GM23248 (cell line): ENCODE measurements around the gene DLG4. TPM values are rescaled to one million over a fixed set of nuclear protein-coding genes. Genes with fewer than 3 reads are reported as not detected.
A peak's percentile ranks its signal among the peaks of the same experiment; 100 is the strongest.

ENCODE experiments used
- DNase-seq: peaks from one replicate; pipeline ENCODE4 v3.0.0-alpha.2; 2015
- H2AFZ ChIP-seq: fragments of 200-600 bp; sonication (generic); 2 replicates; pipeline ENCODE4 v1.6.1; 2016; ENCODE audit warnings: antibody characterized with exemption
- H3F3A ChIP-seq: fragments of 200-600 bp; sonication (generic); 2 replicates; pipeline ENCODE4 v1.6.1; 2016; ENCODE audit warnings: mild to moderate bottlenecking, antibody characterized with exemption, mixed run types; ENCODE audit not compliant: insufficient read depth
- H3K27ac ChIP-seq: fragments of 200-600 bp; sonication (generic); 2 replicates; pipeline ENCODE4 v1.5.1; 2016; ENCODE audit warnings: mild to moderate bottlenecking
- H3K27me3 ChIP-seq: fragments of 200-600 bp; sonication (generic); replicated peaks from 2 replicates; pipeline ENCODE4 v1.6.1; 2016; ENCODE audit warnings: mild to moderate bottlenecking; ENCODE audit not compliant: insufficient read depth
- H3K36me3 ChIP-seq: fragments of 200-600 bp; sonication (generic); 2 replicates; pipeline ENCODE4 v1.6.1; 2016; ENCODE audit warnings: low read depth, mild to moderate bottlenecking
- H3K4me1 ChIP-seq: fragments of 200-600 bp; sonication (generic); 2 replicates; pipeline ENCODE4 v1.6.1; 2016; ENCODE audit warnings: mild to moderate bottlenecking; ENCODE audit not compliant: insufficient read depth
- H3K4me2 ChIP-seq: fragments of 200-600 bp; sonication (generic); one replicate; pipeline ENCODE4 v1.6.1; 2016; ENCODE audit warnings: mild to moderate bottlenecking; ENCODE audit not compliant: unreplicated experiment
- H3K4me3 ChIP-seq: fragments of 200-600 bp; sonication (generic); 2 replicates; pipeline ENCODE4 v1.5.1; 2016; ENCODE audit warnings: mild to moderate bottlenecking
- H3K79me2 ChIP-seq: fragments of 200-600 bp; sonication (generic); 2 replicates; pipeline ENCODE4 v1.6.1; 2016; ENCODE audit warnings: mild to moderate bottlenecking; ENCODE audit not compliant: insufficient read depth
- H3K9ac ChIP-seq: fragments of 200-600 bp; sonication (generic); 2 replicates; pipeline ENCODE4 v1.6.1; 2016; ENCODE audit warnings: mild to moderate bottlenecking
- H3K9me2 ChIP-seq: fragments of 200-600 bp; sonication (generic); 2 replicates; pipeline ENCODE4 v1.6.1; 2016; ENCODE audit warnings: mixed run types, mild to moderate bottlenecking, moderate library complexity; ENCODE audit not compliant: insufficient read depth
- H3K9me3 ChIP-seq: fragments of 200-600 bp; sonication (generic); one replicate; pipeline ENCODE4 v1.6.1; 2017; ENCODE audit warnings: low read depth
- H4K20me1 ChIP-seq: fragments of 200-600 bp; sonication (generic); 2 replicates; pipeline ENCODE4 v1.6.0; 2016; ENCODE audit not compliant: insufficient read depth
- EZH2 ChIP-seq: fragments of 200-600 bp; sonication (generic); IDR thresholded peaks from 2 replicates; pipeline ENCODE4 v1.6.1; 2018; ENCODE audit warnings: antibody characterized with exemption, mild to moderate bottlenecking; ENCODE audit not compliant: insufficient read depth, poor library complexity, severe bottlenecking
- EZH2phosphoT487 ChIP-seq: fragments of 200-600 bp; sonication (generic); IDR thresholded peaks from 2 replicates; pipeline ENCODE4 v1.6.1; 2018; ENCODE audit warnings: antibody characterized with exemption, moderate library complexity, mild to moderate bottlenecking, low read depth; ENCODE audit not compliant: insufficient read depth
- WGBS, 2 experiments: methylation state at CpG; one replicate each; pipeline ENCODE4 v1.1.6; 2015 to 2017; ENCODE audit warnings: low lambda C conversion rate in 2 of 2, low coverage in 1 of 2; ENCODE audit errors: missing lambda C conversion rate in 2 of 2; 5-methylcytosine and 5-hydroxymethylcytosine counted together
- in situ Hi-C: fragments of 300-500 bp; cut with MboI; formaldehyde crosslinking; loops from 2 replicates; pipeline ENCODE4 v1.15.0; 2020
- polyA plus RNA-seq: library from polyadenylated mRNA; unstranded; fragments of >200 nt; fragmentation: Nextera tagmentation; extraction: Ambion mirVana; gene quantifications from 2 replicates; pipeline ENCODE4 v1.2.1, GENCODE V29; 2016
- total RNA-seq: library from RNA; depleted of rRNA; stranded (reverse); fragments of >200 nt; shearing (Covaris generic); gene quantifications from 2 replicates; pipeline ENCODE4 v1.2.3, GENCODE V29; 2014

Gene DLG4
- total and polyA plus RNA-seq, 2 experiments from 2014 or later, result 1.3 to 13.1 TPM

- H3K4me2 ChIP-seq, result peak overlapping the region; percentile 94
- peak overlapping the region; percentile 97 for H3K4me3 ChIP-seq
- no peaks in the 10 kb centered on the region for H3K9me3 ChIP-seq
- H3K4me1 ChIP-seq, result peaks cover 13% of the 10 kb centered on the region
- no peaks in the 10 kb centered on the region for H3K27me3 ChIP-seq
- WGBS, 2 experiments, result 80 to 81% methylated on average over 5 of the region's 5 CpGs
- no peaks in the 10 kb centered on the region for H3K9me2 ChIP-seq
- peak overlapping the region; percentile 89 for H2AFZ ChIP-seq
- TF ChIP-seq EZH2 (no peak), EZH2phosphoT487 (no peak)
- H3F3A ChIP-seq, result peaks cover 4% of the 10 kb centered on the region; the same call in 1 of the 2 replicates
- H3K79me2 ChIP-seq, result peaks cover 63% of the 10 kb centered on the region
- H3K36me3 ChIP-seq, result peaks cover 22% of the 10 kb centered on the region
- H3K9ac ChIP-seq, result peak overlapping the region; percentile 96
- H3K27ac ChIP-seq, result peak overlapping the region; percentile 99
- H4K20me1 ChIP-seq, result no peaks in the 10 kb centered on the region
- in situ Hi-C loops, result no loop called here
- no peak for DNase-seq
Observed at GRCh38 chr17:7253082-7253481, 33.4 kb upstream of the DLG4 start.

GRCh38 chr17:7252176-7253043 is 32.8 kb upstream of the DLG4 start, which contains the start of gene ELP5:
TSS of gene ELP5 (plus strand) at chr17:7252215. CDS start at chr17:7252551, 336 bp downstream.
- Histone ChIP-seq H3K4me1 (peaks cover 13% of the 10 kb centered on the region), H2AFZ (peak within 1 kb of the TSS; percentile 89), H3K79me2 (peaks cover 70% of the 10 kb centered on the region), H3F3A (peaks cover 4% of the 10 kb centered on the region; the same call in 1 of the 2 replicates), H3K4me2 (peak within 1 kb of the TSS; percentile 94), H3K9me2 (no peaks in the 10 kb centered on the region), H3K27me3 (no peaks in the 10 kb centered on the region), H3K36me3 (peaks cover 22% of the 10 kb centered on the region), H4K20me1 (no peaks in the 10 kb centered on the region), H3K4me3 (peak within 1 kb of the TSS; percentile 97), H3K9ac (peak within 1 kb of the TSS; percentile 96), H3K27ac (peak within 1 kb of the TSS; percentile 99), H3K9me3 (no peaks in the 10 kb centered on the region)
- in situ Hi-C loops, result no loop called here
- TF ChIP-seq EZH2phosphoT487 (no peak), EZH2 (no peak)
- peak; percentile 95 for DNase-seq
- 3 to 4% methylated on average over 48 to 55 of the region's 55 CpGs for WGBS, 2 experiments

- in situ Hi-C loops, result no loop called here
- H3K4me2 ChIP-seq, result peak within 1 kb of the TSS; percentile 94
- WGBS, 2 experiments, result 0 to 2% methylated on average over 24 to 41 of the region's 41 CpGs
- no peaks in the 10 kb centered on the region for H4K20me1 ChIP-seq
- H2AFZ ChIP-seq, result peak within 1 kb of the TSS; percentile 89
- H3K9me2 ChIP-seq, result no peaks in the 10 kb centered on the region
- H3K9me3 ChIP-seq, result no peaks in the 10 kb centered on the region
- DNase-seq, result peak; percentile 99
- H3K36me3 ChIP-seq, result peaks cover 20% of the 10 kb centered on the region
- TF ChIP-seq EZH2phosphoT487 (no peak), EZH2 (no peak)
- peak within 1 kb of the TSS; percentile 97 for H3K4me3 ChIP-seq
- no peaks in the 10 kb centered on the region for H3K27me3 ChIP-seq
- peak within 1 kb of the TSS; percentile 96 for H3K9ac ChIP-seq
- peaks cover 77% of the 10 kb centered on the region for H3K79me2 ChIP-seq
- peaks cover 13% of the 10 kb centered on the region for H3K4me1 ChIP-seq
- H3F3A ChIP-seq, result peaks cover 4% of the 10 kb centered on the region; the same call in 1 of the 2 replicates
- peak within 1 kb of the TSS; percentile 99 for H3K27ac ChIP-seq
Observed at GRCh38 chr17:7251661-7252175, 32.1 kb upstream of the DLG4 start, which contains the start of gene CTDNEP1. TSS of gene CTDNEP1 (minus strand) at chr17:7251734. CDS start at chr17:7251296, 438 bp downstream.
